H1 (cell line): ENCODE measurements around the gene MSL1. TPM values are rescaled to one million over a fixed set of nuclear protein-coding genes. Genes with fewer than 3 reads are reported as not detected.

Experiments
- CTCF ChIA-PET: fragments of 300-600 bp; sonication (Branson Sonifier 250); formaldehyde crosslinking; loops from one replicate; lab custom pipeline; 2021; ENCODE audit not compliant: partially characterized antibody; lab: Charles Lee
- POLR2A ChIA-PET: fragments of 300-600 bp; sonication (Branson Sonifier 250); formaldehyde crosslinking; loops from one replicate; lab custom pipeline; 2021; ENCODE audit warnings: inconsistent platforms; ENCODE audit not compliant: partially characterized antibody; lab: Charles Lee
- DNase-seq, 2 experiments: peaks; one replicate each; pipeline versions ENCODE4 v3.0.0 to v3.0.0-alpha.2; 2010 to 2022; ENCODE audit warnings: low spot score in 2 of 2, low read depth in 1 of 2, mixed read lengths in 1 of 2
- FAIRE-seq: peaks from 2 replicates; lab custom pipeline; 2011; peaks lifted over from hg19 to GRCh38; lab: Jason Lieb, UNC
- H2AFZ ChIP-seq: 2 replicates; pipeline ENCODE4 v1.8.1; 2012; ENCODE audit warnings: low read length, inconsistent platforms
- H2AK5ac ChIP-seq: 2 replicates; pipeline ENCODE4 v1.6.1; 2013; ENCODE audit warnings: low read depth, low read length
- H2BK120ac ChIP-seq: replicated peaks from 2 replicates; pipeline ENCODE3; 2013; ENCODE audit warnings: low read depth, low read length, inconsistent platforms
- H2BK12ac ChIP-seq: 2 replicates; pipeline ENCODE4 v1.6.1; 2013; ENCODE audit warnings: low read depth, low read length
- H2BK15ac ChIP-seq: 2 replicates; pipeline ENCODE4 v1.6.1; 2013; ENCODE audit warnings: low read length
- H2BK20ac ChIP-seq: 2 replicates; pipeline ENCODE4 v1.6.1; 2013; ENCODE audit warnings: low read length
- H2BK5ac ChIP-seq: 2 replicates; pipeline ENCODE4 v1.6.1; 2013; ENCODE audit warnings: low read depth, low read length
- H3K14ac ChIP-seq: 2 replicates; pipeline ENCODE4 v1.6.1; 2013; ENCODE audit warnings: inconsistent platforms; ENCODE audit not compliant: insufficient read length
- H3K18ac ChIP-seq: 2 replicates; pipeline ENCODE4 v1.6.1; 2013; ENCODE audit warnings: low read length; ENCODE audit errors: extremely low read depth
- H3K23ac ChIP-seq: 2 replicates; pipeline ENCODE4 v1.6.1; 2013; ENCODE audit warnings: inconsistent platforms; ENCODE audit not compliant: insufficient read length
- H3K23me2 ChIP-seq: 2 replicates; pipeline ENCODE4 v1.6.1; 2013; ENCODE audit warnings: low read depth, low read length
- H3K27ac ChIP-seq: 2 replicates; pipeline ENCODE4 v1.6.1; 2011; ENCODE audit warnings: low read depth, low read length, inconsistent platforms
- H3K27me3 ChIP-seq, 4 experiments: replicated peaks in 1 of 4; 1 replicate in 1 of 4; 2 replicates in 3 of 4; pipeline versions ENCODE4 v1.6.1 to v1.8.1; 2011 to 2013; ENCODE audit warnings: low read length in 3 of 4, mild to moderate bottlenecking in 3 of 4, inconsistent platforms in 2 of 4, mixed read lengths in 2 of 4, moderate library complexity in 1 of 4; ENCODE audit not compliant: control insufficient read depth in 3 of 4, insufficient read depth in 3 of 4; ENCODE audit errors: extremely low read depth in 1 of 4
- H3K36me3 ChIP-seq, 4 experiments: 2 replicates each; pipeline versions ENCODE4 v1.6.1 to v1.8.1; 2011 to 2013; ENCODE audit warnings: mild to moderate bottlenecking in 4 of 4, low read length in 3 of 4, moderate library complexity in 2 of 4, control low read depth in 1 of 4, inconsistent platforms in 1 of 4; ENCODE audit not compliant: insufficient read depth in 4 of 4, control insufficient read depth in 2 of 4
- H3K4ac ChIP-seq: replicated peaks from 2 replicates; pipeline ENCODE3; 2013; ENCODE audit warnings: low read length, low read depth, mixed read lengths, inconsistent platforms; ENCODE audit not compliant: insufficient read length
- H3K4me1 ChIP-seq, 4 experiments: replicated peaks in 1 of 4; 1 replicate in 1 of 4; 2 replicates in 3 of 4; pipeline versions ENCODE4 v1.6.1 to v1.8.1; 2011 to 2013; ENCODE audit warnings: low read length in 3 of 4, inconsistent platforms in 2 of 4, mixed read lengths in 1 of 4; ENCODE audit not compliant: insufficient read depth in 4 of 4, control insufficient read depth in 3 of 4
- H3K4me2 ChIP-seq, 2 experiments: 2 replicates each; pipeline versions ENCODE4 v1.6.1 to v1.8.1; 2011 to 2013; ENCODE audit warnings: low read depth in 2 of 2, low read length in 2 of 2, control low read depth in 1 of 2, inconsistent platforms in 1 of 2, mild to moderate bottlenecking in 1 of 2; ENCODE audit not compliant: insufficient read depth in 1 of 2
- H3K4me3 ChIP-seq, 4 experiments: fragments of 200-600, 300-600 bp in 1 of 4; sonication (generic), shearing (Covaris generic), sonication (Bioruptor Twin) in 1 of 4; 2 replicates each; pipeline versions ENCODE4 v1.5.1 to v1.8.1; 2011 to 2016; ENCODE audit warnings: low read length in 4 of 4, low read depth in 3 of 4, control low read depth in 2 of 4, inconsistent platforms in 2 of 4, mild to moderate bottlenecking in 2 of 4, mixed read lengths in 1 of 4, moderate library complexity in 1 of 4; ENCODE audit not compliant: insufficient read depth in 2 of 4; ENCODE audit errors: extremely low read depth in 1 of 4
- H3K56ac ChIP-seq: replicated peaks from 2 replicates; pipeline ENCODE3; 2013; ENCODE audit warnings: low read depth, mild to moderate bottlenecking, mixed read lengths, low read length, inconsistent platforms; ENCODE audit not compliant: insufficient read length
- H3K79me1 ChIP-seq: 2 replicates; pipeline ENCODE4 v1.6.1; 2013; ENCODE audit warnings: low read depth, low read length, control low read depth
- H3K79me2 ChIP-seq, 2 experiments: 2 replicates each; pipeline versions ENCODE4 v1.6.1 to v1.8.1; 2012 to 2013; ENCODE audit warnings: low read length in 2 of 2, mild to moderate bottlenecking in 2 of 2, inconsistent platforms in 1 of 2; ENCODE audit not compliant: insufficient read depth in 2 of 2, control insufficient read depth in 1 of 2
- H3K9ac ChIP-seq, 4 experiments: replicated peaks in 1 of 4; 1 replicate in 1 of 4; 2 replicates in 3 of 4; pipeline versions ENCODE4 v1.6.1 to v1.8.1; 2011 to 2013; ENCODE audit warnings: low read depth in 3 of 4, low read length in 3 of 4, control low read depth in 2 of 4, mild to moderate bottlenecking in 2 of 4, moderate library complexity in 2 of 4, inconsistent platforms in 1 of 4; ENCODE audit errors: extremely low read depth in 1 of 4
- H3K9me3 ChIP-seq, 2 experiments: 2 replicates each; pipeline versions ENCODE4 v1.6.1 to v1.8.1; 2012 to 2013; ENCODE audit warnings: mild to moderate bottlenecking in 2 of 2, moderate library complexity in 2 of 2, control low read depth in 1 of 2, inconsistent platforms in 1 of 2, low read depth in 1 of 2, low read length in 1 of 2, mixed read lengths in 1 of 2; ENCODE audit not compliant: insufficient read depth in 2 of 2
- H4K20me1 ChIP-seq, 2 experiments: replicated peaks in 1 of 2; 2 replicates each; pipeline versions ENCODE3 to v1.8.1; 2011 to 2013; ENCODE audit warnings: inconsistent platforms in 2 of 2, low read length in 2 of 2, mild to moderate bottlenecking in 1 of 2; ENCODE audit not compliant: insufficient read depth in 2 of 2, control insufficient read depth in 1 of 2
- H4K5ac ChIP-seq: 2 replicates; pipeline ENCODE4 v1.6.1; 2013; ENCODE audit warnings: low read length, low read depth, mixed read lengths, inconsistent platforms; ENCODE audit not compliant: insufficient read length
- H4K8ac ChIP-seq: 2 replicates; pipeline ENCODE4 v1.8.0; 2013; ENCODE audit warnings: mild to moderate bottlenecking, moderate library complexity, low read length, inconsistent platforms; ENCODE audit not compliant: insufficient read depth; ENCODE audit errors: extremely low read depth
- H4K91ac ChIP-seq: replicated peaks from 2 replicates; pipeline ENCODE3; 2013; ENCODE audit warnings: low read length, mixed read lengths, inconsistent platforms; ENCODE audit not compliant: insufficient read length
- ATF2 ChIP-seq: IDR thresholded peaks from 2 replicates; pipeline ENCODE4 v1.6.1; 2012; ENCODE audit warnings: low read length, inconsistent platforms
- FOSL1 ChIP-seq: IDR thresholded peaks from 2 replicates; pipeline ENCODE4 v1.6.1; 2011; ENCODE audit warnings: mild to moderate bottlenecking, low read depth, low read length, moderate library complexity; ENCODE audit not compliant: insufficient read depth
- JUN ChIP-seq: IDR thresholded peaks from 2 replicates; pipeline ENCODE4 v1.6.1; 2011; ENCODE audit warnings: low read depth, mild to moderate bottlenecking, improper control_type of control experiment, low read length
- MAFK ChIP-seq: IDR thresholded peaks from 2 replicates; pipeline ENCODE4 v1.6.1; 2012; ENCODE audit warnings: low read depth, mild to moderate bottlenecking, improper control_type of control experiment, low read length
- SIRT6 ChIP-seq: IDR thresholded peaks from one replicate; pipeline ENCODE4 v1.7.1; 2012; ENCODE audit warnings: low read length, inconsistent platforms
- WGBS, 2 experiments: shearing (Covaris generic) in 1 of 2; methylation state at CpG; one replicate each; pipeline versions ENCODE4 v1.1.6 to v1.1.7; 2013 to 2015; ENCODE audit warnings: low lambda C conversion rate in 2 of 2, mixed read lengths in 2 of 2, inconsistent platforms in 1 of 2, low coverage in 1 of 2, missing lambda C conversion rate in 1 of 2; ENCODE audit not compliant: insufficient replicate concordance in 2 of 2, insufficient coverage in 1 of 2, insufficient read length in 1 of 2; ENCODE audit errors: extremely low coverage in 1 of 2, missing lambda C conversion rate in 1 of 2; 5-methylcytosine and 5-hydroxymethylcytosine counted together
- polyA plus RNA-seq, 7 experiments: library from polyadenylated mRNA; depleted of rRNA in 3 of 7; stranded (reverse) in 5 of 7; unstranded in 2 of 7; fragments of >200 nt in 5 of 7; fragments of 200-250 nt in 2 of 7; gene quantifications; 1 replicate in 5 of 7; 2 replicates in 1 of 7; 4 replicates in 1 of 7; pipeline versions ENCODE4 v1.2.1 to v1.2.3, GENCODE V29; 2011 to 2013; ENCODE audit warnings: missing spikeins in 2 of 7, mixed read lengths in 2 of 7
- total RNA-seq: library from RNA; stranded (reverse); fragmentation: NEBNext Ultra II Directional; extraction: Animal tissue kit (Norgen Biotek cat#: 25700); gene quantifications from 2 replicates; pipeline ENCODE4 v1.2.1, GENCODE V29; 2021

Gene MSL1
- total and polyA plus RNA-seq, 2 of the 8 experiments (the other 6 are each of a cell fraction or from before 2014, with no cell fraction given), result 24.1 to 66.5 TPM

- H3K79me2 ChIP-seq, result peaks cover 0 to 11% of the 10 kb centered on the region in 2 experiments; a peak in 1 of 4 replicates
- no peak overlapping the region for H3K9ac ChIP-seq
- TF ChIP-seq JUN (no peak), ATF2 (no peak), MAFK (no peak), FOSL1 (no peak), SIRT6 (no peak)
Measured at GRCh38 chr17:40134184-40134583, 12.4 kb downstream of the MSL1 start.

More at GRCh38 chr17:40134184-40134583, 12.4 kb downstream of the MSL1 start:
- H2BK5ac ChIP-seq, result no peak overlapping the region
- H4K8ac ChIP-seq, result no peak overlapping the region
- no peak overlapping the region for H2BK15ac ChIP-seq
- no peak overlapping the region for H2BK12ac ChIP-seq
- H3K4me2 ChIP-seq, result no peak overlapping the region
- no peak overlapping the region for H3K4ac ChIP-seq
- H2AFZ ChIP-seq, result no peak overlapping the region
- no peak overlapping the region for H3K14ac ChIP-seq
- CTCF ChIA-PET, result interaction anchor here (0.5 to 14.0 kb wide), 5 partner anchors 10 to 247 kb away, joined by 3 to 135 read pairs (median 8); no protein-coding TSS in a partner anchor
- no peaks in the 10 kb centered on the region for H3K9me3 ChIP-seq
- WGBS, 2 experiments, result 92% methylated on average over 7 of the region's 7 CpGs; no CpG with 5 or more reads in 1 of the 2 experiments
- no peaks in the 10 kb centered on the region for H3K79me1 ChIP-seq
- H3K4me1 ChIP-seq, result no peaks in the 10 kb centered on the region
- H3K27ac ChIP-seq, result no peak overlapping the region
- no peak overlapping the region for H3K18ac ChIP-seq
- no peak overlapping the region for H2BK20ac ChIP-seq
- H2AK5ac ChIP-seq, result no peak overlapping the region
- H4K20me1 ChIP-seq, result peaks cover 0 to 2% of the 10 kb centered on the region in 2 experiments
- no peaks in the 10 kb centered on the region for H3K27me3 ChIP-seq
- POLR2A ChIA-PET, result interaction anchor here (1.0 to 4.6 kb wide), 9 partner anchors 9 to 43 kb away, joined by 3 to 35 read pairs (median 4); partner anchors contain the start of genes MSL1 and RAPGEFL1
- no peak overlapping the region for H3K4me3 ChIP-seq
- no peak overlapping the region for H3K56ac ChIP-seq
- no peak overlapping the region for H4K5ac ChIP-seq
- DNase-seq (no peak), FAIRE-seq (no peak)
- no peak overlapping the region for H2BK120ac ChIP-seq
- H4K91ac ChIP-seq, result no peak overlapping the region
- no peaks in the 10 kb centered on the region; the same call in 1 of the 2 replicates for H3K23me2 ChIP-seq
- H3K36me3 ChIP-seq, result peaks cover 34 to 75% (median 61%) of the 10 kb centered on the region in 4 experiments
- no peak overlapping the region for H3K23ac ChIP-seq
